ENCODE data around the gene CHRNA7. TPM values are rescaled to one million over a fixed set of nuclear protein-coding genes. Genes with fewer than 3 reads are reported as not detected.

The CHRNA7 gene
- 2.0 TPM for total RNA-seq
- long read RNA-seq, partial matches to known transcripts = 2 of 2 reads
- long read RNA-seq, other reads (novel, unspliced or antisense) = 0 of 2 reads

- no peak for DNase-seq (ENCODE audit: low spot score)
Observed at GRCh38 chr15:32029862-32030781, at the start of gene CHRNA7. TSS of gene CHRNA7 (plus strand) at chr15:32030515. CDS start at chr15:32030595, 80 bp downstream.

- DNase-seq (ENCODE audit: low spot score) = no peak
Observed at GRCh38 chr15:31985607-31986006, 44.7 kb upstream of the CHRNA7 start.

GRCh38 chr15:31993062-31993461 lies 37.3 kb upstream of the CHRNA7 start:
- no peak for DNase-seq (ENCODE audit: low spot score)

GRCh38 chr15:31997711-31998110 lies 32.6 kb upstream of the CHRNA7 start:
- no peak for DNase-seq (ENCODE audit: low spot score)

- DNase-seq (ENCODE audit: low spot score) = no peak
Observed at GRCh38 chr15:32003558-32003957, 26.8 kb upstream of the CHRNA7 start.

DNA sequence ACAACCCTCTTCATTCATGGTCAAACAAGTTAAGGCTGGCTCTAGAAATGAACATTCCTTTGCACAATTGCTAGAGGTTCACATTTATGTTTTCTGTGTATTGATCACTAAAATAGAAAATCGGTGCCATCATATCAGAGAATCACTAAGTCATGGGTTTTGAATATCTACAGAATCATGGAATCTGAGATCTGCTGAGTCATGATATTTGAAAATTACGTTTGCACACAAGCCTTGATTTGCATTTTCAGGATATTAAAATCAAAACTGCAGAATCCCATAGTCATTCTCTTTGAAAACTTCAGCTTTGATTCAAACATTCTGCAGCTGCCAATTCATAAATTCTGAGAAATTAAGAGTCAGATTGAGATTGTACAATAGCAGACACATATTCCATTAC lies 26.1 kb upstream of the CHRNA7 start:
- DNase-seq (ENCODE audit: low spot score) = no peak

DNA sequence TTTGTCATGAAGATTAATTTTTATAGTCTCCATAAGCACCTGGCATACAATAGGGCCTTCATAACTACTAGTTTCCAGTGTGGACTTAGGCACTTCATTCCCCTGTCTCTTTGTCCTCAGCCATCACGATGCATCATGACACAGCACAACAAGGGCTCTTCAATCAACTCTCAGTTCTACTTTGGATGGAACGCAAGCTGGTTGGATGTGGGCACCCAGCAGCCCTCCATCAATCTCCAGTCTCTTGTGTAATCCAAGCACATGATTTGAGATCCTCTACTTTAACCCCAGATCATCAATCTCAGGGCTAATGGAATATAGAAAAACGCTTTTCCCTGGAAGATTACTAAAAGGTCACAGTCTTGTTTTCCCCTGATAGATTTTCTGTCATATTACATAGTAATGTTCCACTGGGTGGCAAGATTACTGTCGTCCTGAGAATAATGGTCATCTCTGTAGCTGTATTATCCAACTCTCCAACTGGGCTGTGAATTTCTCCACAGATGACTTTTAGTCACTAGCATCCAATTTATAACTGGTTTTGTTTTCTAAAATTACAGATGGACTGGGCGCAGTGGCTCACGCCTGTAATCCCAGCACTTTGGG lies 22.9 kb upstream of the CHRNA7 start:
- DNase-seq (ENCODE audit: low spot score) = no peak

DNA sequence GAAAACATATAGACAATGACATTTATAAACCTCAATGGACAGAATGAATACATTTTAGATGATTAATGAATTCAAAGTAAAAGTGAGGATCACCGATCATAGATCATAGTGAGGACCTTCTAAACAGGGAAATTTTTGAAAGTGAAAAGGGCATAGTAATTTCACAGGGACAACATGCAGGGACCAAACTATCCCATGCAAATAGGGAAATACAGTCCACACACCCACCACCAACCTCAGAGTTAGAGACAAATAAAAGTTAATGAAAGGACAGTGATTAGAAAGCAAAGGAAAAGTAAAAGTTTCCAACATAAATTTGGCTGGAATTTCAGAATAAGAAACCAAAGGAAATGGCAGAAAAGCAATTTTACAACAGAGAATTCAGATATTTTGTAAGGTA lies 15.4 kb upstream of the CHRNA7 start:
- no peak for DNase-seq (ENCODE audit: low spot score)

DNA sequence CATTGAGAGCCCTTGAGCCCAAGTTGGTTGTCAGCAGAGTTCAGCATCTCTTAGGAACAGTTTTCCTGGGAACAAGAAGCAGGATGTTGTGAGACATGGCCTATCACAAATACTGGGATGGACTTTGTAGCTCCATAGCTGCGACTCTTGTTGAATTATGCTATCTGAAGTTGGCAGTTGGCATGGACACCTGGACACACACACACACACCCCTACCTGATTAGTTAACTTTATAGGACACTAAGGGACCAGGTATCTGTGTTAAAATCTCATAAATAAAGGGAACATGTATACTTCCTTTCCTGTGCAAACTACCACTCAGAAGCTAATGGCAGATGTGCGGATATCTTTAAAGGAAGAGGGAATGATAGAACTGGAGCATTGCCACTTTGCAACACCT lies 10.2 kb upstream of the CHRNA7 start:
- no peak for DNase-seq (ENCODE audit: low spot score)

DNA sequence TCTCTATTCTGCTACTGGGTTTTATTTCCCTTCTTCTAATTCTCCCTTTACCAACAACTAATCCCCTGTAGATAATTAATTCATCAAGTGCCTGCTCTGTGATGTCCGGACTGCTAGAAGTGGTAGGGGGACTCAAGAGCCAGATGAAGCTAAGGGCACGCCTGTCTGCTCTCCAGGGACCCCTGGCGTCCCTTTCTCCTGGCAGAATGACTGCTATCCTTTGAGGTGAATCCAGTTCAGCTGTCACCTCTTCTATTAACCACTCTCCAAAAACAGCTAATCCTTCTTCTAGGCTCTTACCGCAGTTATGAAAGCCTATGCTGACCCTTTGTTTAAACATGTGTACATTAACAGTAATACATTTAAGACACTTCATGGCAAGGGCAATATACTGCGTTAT lies 1.4 kb upstream of the CHRNA7 start:
- no peak for DNase-seq (ENCODE audit: low spot score)

DNA sequence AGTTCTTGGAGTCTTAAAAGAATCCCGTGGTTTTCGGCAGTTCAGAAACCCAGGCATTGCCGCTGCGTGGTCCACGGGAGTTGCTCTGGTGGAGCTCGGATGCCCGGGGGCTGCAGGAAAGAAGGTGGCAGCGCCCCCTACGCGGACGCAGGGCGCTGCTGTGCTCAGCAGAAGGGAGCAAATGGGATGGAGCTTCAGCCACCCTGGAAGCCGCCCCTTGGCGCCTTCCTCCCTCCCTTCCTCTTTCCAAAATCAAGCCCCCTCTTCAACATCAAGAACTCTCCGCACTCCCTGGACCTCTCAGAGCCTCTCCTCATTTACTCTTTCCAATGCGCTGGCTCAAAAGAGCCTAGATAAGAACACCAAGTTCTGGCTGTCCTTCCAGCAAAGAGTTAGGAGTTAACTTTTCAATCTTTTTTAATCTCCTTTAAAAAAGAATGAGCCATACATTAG lies 880 bp upstream of the CHRNA7 start:
- no peak for DNase-seq (ENCODE audit: low spot score)

GRCh38 chr15:32030795-32031194 lies 480 bp downstream of the CHRNA7 start:
- DNase-seq (ENCODE audit: low spot score) = no peak

- DNase-seq (ENCODE audit: low spot score) = no peak
Observed at GRCh38 chr15:32033186-32033890, 3.0 kb downstream of the CHRNA7 start.

- no peak for DNase-seq (ENCODE audit: low spot score)
Observed at GRCh38 chr15:32034106-32034505, 3.8 kb downstream of the CHRNA7 start.

DNA sequence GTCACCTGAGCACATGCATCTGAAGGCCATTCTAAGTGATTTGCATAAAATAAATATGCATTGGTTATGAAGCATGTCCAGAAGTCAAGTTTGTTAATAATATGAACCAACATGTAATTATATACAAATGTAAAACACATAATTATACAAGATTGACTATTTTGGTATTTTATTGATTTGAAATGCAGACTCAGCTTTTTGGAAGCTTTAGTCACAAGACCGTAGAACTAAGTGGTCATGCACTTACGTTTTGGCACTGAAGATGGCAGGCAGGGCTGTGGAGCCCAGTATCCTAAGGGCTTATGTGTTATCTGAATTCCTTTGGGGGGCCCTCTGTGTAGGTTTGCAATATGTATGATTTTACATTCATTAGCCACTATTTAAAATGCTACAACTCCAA lies 5.0 kb downstream of the CHRNA7 start:
- DNase-seq (ENCODE audit: low spot score) = no peak

DNA sequence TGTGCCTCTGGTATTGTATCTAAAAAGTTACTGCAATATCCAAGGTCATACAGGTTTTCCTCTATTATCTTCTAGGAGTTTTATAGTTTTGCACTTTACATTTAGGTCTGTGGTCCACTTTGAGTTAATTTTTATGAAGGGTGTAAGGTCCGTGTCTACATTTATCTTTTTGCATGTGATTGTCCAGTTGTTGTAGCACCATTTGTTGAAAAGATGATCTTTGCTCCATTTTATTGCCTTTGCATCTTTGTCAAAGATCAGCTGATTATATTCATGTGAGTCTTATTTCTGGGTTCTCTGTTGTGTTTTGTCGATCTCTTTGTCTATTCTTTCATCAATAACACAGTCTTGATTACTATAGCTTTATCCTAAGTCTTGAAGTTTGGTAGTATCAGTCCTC lies 6.7 kb downstream of the CHRNA7 start:
- no peak for DNase-seq (ENCODE audit: low spot score)

- no peak for DNase-seq (ENCODE audit: low spot score)
Observed at GRCh38 chr15:32041294-32041693, 11.0 kb downstream of the CHRNA7 start.

DNA sequence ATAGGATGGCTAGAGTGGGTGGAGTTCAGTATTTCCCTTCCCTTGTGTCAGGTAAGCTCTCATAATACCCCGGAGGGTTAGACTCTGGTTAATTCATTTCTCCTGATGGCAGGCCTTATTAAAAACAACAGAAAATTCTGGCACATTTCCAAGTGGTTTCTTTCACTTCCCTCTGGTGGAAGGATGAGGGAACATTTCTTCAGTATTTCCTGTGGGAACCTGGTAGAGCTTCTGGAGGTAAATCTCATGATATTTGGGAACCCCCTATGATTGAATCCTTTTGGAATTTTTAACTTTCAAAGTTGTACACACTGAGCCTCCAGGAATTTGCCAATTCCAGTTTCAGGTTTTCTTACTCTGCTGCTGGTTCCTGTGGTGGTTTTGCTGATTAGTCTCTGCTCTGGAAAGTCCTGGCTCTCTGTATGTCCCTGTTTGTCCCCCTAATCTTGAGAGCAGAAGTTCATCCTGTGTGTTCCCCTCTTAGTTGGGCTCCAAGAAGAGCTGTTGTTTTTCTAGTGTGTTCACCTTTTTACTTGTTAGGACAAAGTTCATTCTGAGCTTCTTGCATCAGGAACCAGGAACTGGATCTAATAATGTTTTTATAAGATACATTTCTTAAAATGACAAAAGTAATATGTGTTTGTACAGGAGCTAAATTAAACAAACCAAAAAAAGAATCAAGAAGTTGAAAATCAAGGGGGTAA lies 12.1 kb downstream of the CHRNA7 start:
- no peak for DNase-seq (ENCODE audit: low spot score)

- DNase-seq (ENCODE audit: low spot score) = no peak
Observed at GRCh38 chr15:32053719-32054118, 23.4 kb downstream of the CHRNA7 start.

- no peak for DNase-seq (ENCODE audit: low spot score)
Observed at GRCh38 chr15:32057876-32058425, 27.6 kb downstream of the CHRNA7 start.

- DNase-seq (ENCODE audit: low spot score) = no peak
Observed at GRCh38 chr15:32060706-32061105, 30.4 kb downstream of the CHRNA7 start.

Data from mesenteric fat pad (tissue), 1 donor.